ENCODE results near the gene CAPRIN1. TPM values are rescaled to one million over a fixed set of nuclear protein-coding genes. Genes with fewer than 3 reads are reported as not detected.

CAPRIN1 gene
- polyA plus RNA-seq, 1 donor (not counting 4 experiments of a cell fraction or from before 2014, with no cell fraction given), result 207 TPM

DNA sequence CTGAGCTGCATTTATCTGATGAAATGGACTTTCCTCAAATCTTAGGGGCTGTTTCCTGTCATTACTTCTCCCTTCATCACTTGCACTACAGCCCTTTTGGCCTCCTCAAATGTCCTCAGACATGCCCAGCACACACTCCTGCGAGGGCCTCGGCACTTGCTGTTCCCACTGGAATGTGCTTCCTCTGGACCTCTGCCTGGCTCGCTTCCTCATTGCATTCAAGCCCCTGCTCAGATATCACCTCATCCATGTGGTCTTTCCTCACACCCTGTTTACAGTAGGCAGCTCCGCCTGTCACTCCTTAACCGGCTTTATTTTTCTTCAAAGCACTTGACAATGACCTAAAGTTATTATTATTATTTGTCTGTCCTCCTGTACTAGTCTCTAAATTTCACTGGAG, 62.9 kb downstream of the CAPRIN1 start:
- Histone ChIP-seq H3K27me3 (ENCODE audit: control insufficient read depth, extremely low read depth, insufficient read depth, low read length) (no peaks in the 10 kb centered on the region), H3K9ac (ENCODE audit: control insufficient read depth, extremely low read depth, insufficient read depth, low read length) (no peak overlapping the region), H3K36me3 (ENCODE audit: control insufficient read depth in 2 of 2, extremely low read depth in 1 of 2, insufficient read depth in 2 of 2, low read length in 2 of 2) (peaks cover 50 to 56% of the 10 kb centered on the region in 2 experiments), H3K9me3 (ENCODE audit: control insufficient read depth, low read depth, low read length) (no peaks in the 10 kb centered on the region), H3K4me1 (ENCODE audit: control insufficient read depth, extremely low read depth, insufficient read depth, low read length) (no peaks in the 10 kb centered on the region), H3K27ac (ENCODE audit: control insufficient read depth, insufficient read depth, low read length) (no peak overlapping the region), H3K4me2 (ENCODE audit: control insufficient read depth, extremely low read depth, insufficient read depth, low read depth, low read length) (no peak overlapping the region), H4K20me1 (ENCODE audit: control insufficient read depth, extremely low read depth, insufficient read depth, low read length) (no peaks in the 10 kb centered on the region), H2AFZ (ENCODE audit: control insufficient read depth, low read length) (no peak overlapping the region), H3K4me3 (ENCODE audit: control insufficient read depth in 2 of 3, extremely low read depth in 1 of 3, insufficient read depth in 2 of 3, low read depth in 1 of 3, low read length in 3 of 3) (no peak overlapping the region), H3K9me1 (ENCODE audit: control insufficient read depth, extremely low read depth, insufficient read depth, low read length) (no peaks in the 10 kb centered on the region), H3K79me2 (ENCODE audit: control insufficient read depth, insufficient read depth, low read length) (no peaks in the 10 kb centered on the region)
- TF ChIP-seq, protein P1, sequence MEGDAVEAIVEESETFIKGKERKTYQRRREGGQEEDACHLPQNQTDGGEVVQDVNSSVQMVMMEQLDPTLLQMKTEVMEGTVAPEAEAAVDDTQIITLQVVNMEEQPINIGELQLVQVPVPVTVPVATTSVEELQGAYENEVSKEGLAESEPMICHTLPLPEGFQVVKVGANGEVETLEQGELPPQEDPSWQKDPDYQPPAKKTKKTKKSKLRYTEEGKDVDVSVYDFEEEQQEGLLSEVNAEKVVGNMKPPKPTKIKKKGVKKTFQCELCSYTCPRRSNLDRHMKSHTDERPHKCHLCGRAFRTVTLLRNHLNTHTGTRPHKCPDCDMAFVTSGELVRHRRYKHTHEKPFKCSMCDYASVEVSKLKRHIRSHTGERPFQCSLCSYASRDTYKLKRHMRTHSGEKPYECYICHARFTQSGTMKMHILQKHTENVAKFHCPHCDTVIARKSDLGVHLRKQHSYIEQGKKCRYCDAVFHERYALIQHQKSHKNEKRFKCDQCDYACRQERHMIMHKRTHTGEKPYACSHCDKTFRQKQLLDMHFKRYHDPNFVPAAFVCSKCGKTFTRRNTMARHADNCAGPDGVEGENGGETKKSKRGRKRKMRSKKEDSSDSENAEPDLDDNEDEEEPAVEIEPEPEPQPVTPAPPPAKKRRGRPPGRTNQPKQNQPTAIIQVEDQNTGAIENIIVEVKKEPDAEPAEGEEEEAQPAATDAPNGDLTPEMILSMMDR (optimal IDR thresholded peaks at IDR 0.05 in 1 of 3, IDR thresholded peaks at IDR 0.05 in 1 of 3, conservative IDR thresholded peaks at IDR 0.05 in 1 of 3; ENCODE audit: extremely low read depth in 1 of 3, insufficient read depth in 2 of 3, low read length in 3 of 3), result no peak
- TF ChIP-seq EZH2 (IDR thresholded peaks at IDR 0.05; ENCODE audit: low read length), result no peak
- dilution Hi-C loops (cut with MboI; ENCODE audit: extremely low pct_ligation_motif_present, low sequenced_read_pairs), result no loop called here
- DNase-seq (ENCODE audit: low read depth, low spot score) (no peak), FAIRE-seq (no peak)

DNA sequence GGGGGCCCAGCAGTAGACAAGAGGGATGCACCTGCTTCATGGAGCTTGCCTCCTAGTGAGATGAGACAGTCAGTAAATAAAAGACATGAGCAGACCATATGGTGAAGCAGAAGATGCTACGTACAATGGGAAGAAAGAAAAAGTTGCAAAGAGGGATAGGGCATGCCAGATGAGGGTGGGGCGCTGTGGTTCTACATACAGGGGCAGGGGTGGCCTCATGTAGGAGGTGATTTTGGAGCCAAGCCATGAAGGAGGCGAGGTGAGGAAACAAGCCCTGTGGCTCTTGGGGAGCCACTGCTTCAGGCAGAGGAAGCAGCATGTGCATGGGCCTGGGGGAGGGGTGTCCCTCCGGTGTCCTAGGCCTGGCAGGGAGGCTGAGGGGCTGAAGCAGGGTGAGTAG, 69.1 kb downstream of the CAPRIN1 start:
- Histone ChIP-seq H4K20me1 (ENCODE audit: control insufficient read depth, extremely low read depth, insufficient read depth, low read length) (no peaks in the 10 kb centered on the region), H3K4me3 (ENCODE audit: control insufficient read depth in 2 of 3, extremely low read depth in 1 of 3, insufficient read depth in 2 of 3, low read depth in 1 of 3, low read length in 3 of 3) (no peak overlapping the region), H3K9me3 (ENCODE audit: control insufficient read depth, low read depth, low read length) (no peaks in the 10 kb centered on the region), H3K36me3 (ENCODE audit: control insufficient read depth in 2 of 2, extremely low read depth in 1 of 2, insufficient read depth in 2 of 2, low read length in 2 of 2) (peaks cover 31 to 41% of the 10 kb centered on the region in 2 experiments), H3K27me3 (ENCODE audit: control insufficient read depth, extremely low read depth, insufficient read depth, low read length) (no peaks in the 10 kb centered on the region), H3K79me2 (ENCODE audit: control insufficient read depth, insufficient read depth, low read length) (no peaks in the 10 kb centered on the region), H3K4me2 (ENCODE audit: control insufficient read depth, extremely low read depth, insufficient read depth, low read depth, low read length) (no peak overlapping the region), H2AFZ (ENCODE audit: control insufficient read depth, low read length) (no peak overlapping the region), H3K9me1 (ENCODE audit: control insufficient read depth, extremely low read depth, insufficient read depth, low read length) (no peaks in the 10 kb centered on the region), H3K4me1 (ENCODE audit: control insufficient read depth, extremely low read depth, insufficient read depth, low read length) (no peaks in the 10 kb centered on the region), H3K9ac (ENCODE audit: control insufficient read depth, extremely low read depth, insufficient read depth, low read length) (no peak overlapping the region), H3K27ac (ENCODE audit: control insufficient read depth, insufficient read depth, low read length) (no peak overlapping the region)
- DNase-seq (ENCODE audit: low read depth, low spot score) (no peak), FAIRE-seq (no peak)
- TF ChIP-seq EZH2 (IDR thresholded peaks at IDR 0.05; ENCODE audit: low read length), result no peak
- TF ChIP-seq, protein P1 (optimal IDR thresholded peaks at IDR 0.05 in 1 of 3, IDR thresholded peaks at IDR 0.05 in 1 of 3, conservative IDR thresholded peaks at IDR 0.05 in 1 of 3; ENCODE audit: extremely low read depth in 1 of 3, insufficient read depth in 2 of 3, low read length in 3 of 3), result no peak
- dilution Hi-C loops (cut with MboI; ENCODE audit: extremely low pct_ligation_motif_present, low sequenced_read_pairs), result no loop called here
